ENCODE measurements around the gene GABARAP.
"Not testable (repeated sequence)": the region's sequence is repeated elsewhere in the genome, so short reads cannot be mapped to it uniquely, and the experiment has no call there.

The GABARAP gene

DNA sequence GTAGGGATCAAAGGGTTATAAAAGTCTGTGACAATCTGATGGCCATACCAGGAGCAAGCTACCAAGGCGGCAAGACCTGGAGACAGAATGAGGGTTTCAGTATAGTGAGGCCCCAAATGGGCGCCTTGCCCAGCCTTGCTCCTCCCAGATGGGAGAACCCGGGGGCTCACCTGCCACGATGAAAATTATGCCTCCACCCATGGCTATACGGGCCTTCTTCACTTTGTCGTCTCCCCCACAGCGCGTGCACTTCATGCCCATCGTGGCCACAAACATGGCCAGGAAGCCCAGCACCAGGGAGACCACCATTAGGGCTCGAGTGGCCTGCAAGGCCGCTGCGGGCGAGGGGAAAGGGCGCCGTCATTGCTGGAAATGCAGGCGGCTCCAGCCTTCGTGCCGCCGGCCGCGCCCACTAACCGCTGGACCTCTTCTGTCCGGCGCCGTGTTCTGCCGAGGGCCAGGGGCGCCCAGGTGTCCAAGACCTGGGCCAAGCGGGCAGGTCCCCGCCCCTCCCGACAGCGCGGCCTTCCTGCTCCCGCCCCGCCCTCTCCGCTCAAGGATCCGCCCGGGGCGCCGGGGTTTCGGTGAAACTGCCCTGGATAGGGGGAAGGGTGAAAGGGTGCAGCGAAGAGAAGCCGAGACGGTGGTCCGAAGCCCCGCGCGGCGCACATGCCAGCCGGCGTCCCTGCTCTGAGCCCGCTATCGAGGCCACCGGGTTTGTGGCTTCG lies 18.6 kb upstream of the GABARAP start:
- peak; percentile 93 for DNase-seq

DNA sequence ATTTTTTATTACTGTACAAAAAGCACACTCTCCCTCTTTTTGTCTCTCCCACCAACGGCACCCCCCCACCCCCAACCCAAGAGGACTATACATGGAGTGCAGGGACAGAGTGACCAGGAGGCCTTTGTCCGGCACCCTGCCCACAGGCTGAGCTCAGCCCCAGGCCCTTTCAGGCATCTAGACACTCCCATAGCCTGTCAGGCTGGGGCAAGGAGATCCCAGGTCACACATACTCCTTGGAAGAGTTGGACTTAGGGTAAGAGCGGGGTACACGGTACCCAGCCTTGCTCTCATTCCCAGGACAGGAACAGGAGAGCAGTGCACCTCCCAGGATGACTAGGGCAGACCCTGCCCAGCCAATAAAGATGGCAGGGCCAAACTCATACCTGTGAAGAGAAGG lies 17.9 kb upstream of the GABARAP start:
- DNase-seq, result no peak

DNA sequence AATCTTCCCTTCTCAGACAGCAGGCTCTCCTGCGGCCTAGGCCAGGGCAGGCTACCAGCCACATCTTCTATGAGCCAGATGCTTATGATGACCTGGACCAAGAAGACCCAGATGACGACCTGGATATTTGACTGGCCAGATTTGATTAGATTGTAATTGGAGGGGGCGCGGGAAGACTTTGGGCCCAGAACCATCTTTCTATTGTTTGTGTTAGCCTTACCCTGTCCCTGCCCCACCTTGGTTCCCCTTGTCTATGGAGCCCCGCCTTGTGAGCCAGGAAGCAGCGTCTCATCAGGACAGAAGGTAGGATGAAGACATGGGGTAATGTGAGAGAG lies 17.3 kb upstream of the GABARAP start:
- no peak for DNase-seq

DNA sequence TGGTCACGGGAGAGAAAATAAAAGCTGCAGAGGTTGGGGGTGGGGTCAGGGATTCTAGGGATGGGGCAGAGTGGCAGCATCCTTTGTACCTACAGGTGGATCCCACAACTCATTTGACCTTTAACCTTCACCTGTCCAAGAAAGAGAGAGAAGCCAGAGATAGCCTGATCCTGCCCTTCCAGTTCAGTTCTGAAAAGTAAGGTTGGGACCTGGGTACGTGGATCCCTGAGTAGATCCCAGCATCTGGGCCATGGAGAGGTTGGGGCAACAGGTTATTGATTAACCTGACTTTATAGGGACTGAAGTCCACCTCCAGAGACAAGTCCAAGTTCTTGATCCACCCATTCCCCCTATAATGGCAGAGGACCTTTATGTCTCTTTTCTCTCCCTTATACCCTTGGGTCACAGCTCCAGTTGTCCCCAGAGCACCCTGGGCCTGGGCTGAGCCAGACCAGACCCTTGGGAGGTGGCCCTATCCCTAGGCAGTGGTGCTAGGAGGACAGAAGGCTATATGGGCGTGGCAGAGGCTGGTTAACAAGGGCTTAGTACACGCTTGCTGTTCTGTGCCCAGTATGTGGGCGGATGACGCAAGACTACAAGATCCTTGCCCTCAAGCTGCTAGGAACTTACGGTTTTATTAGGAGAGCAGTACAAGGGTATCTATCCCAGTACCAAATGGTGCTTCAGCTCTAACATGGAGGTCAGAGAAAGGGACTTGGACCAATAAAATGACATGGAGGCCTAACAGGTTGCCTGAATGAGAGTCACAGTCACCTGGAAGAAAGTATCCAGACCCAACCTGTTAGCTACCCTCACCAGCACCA lies 16.7 kb upstream of the GABARAP start:
- no peak for DNase-seq

DNA sequence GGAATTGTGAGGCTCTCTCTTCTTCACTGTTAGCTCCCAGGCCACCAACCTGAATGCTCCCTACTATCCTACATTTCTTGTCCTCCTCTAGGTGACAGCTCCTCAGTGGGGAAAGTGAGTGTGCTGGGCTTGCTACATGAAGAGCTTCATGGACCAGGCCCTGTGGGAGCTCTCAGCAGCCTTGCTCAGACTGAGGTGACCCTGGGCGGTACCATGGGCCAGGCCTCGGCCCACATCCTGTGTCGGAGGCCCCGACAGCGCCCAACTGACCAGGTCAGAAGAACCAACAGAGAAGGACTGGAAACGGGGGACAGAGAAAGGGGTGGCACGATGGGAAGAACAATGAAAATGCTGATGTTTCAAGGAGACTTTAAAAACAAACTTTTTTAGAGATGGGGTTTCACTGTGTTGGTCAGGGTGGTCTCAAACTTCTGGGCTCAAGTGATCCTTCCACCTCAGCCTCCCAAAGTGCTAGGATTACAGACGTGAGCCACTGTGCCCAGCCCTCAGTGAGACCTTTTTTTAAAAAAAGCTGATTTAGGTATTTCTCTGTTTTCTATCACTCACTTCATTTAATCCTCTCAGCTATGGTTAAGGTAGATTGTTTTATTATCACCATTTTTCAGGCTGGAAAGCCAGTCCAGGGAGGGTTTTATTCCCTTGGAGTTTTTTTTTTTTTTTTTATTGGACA lies 14.7 kb upstream of the GABARAP start:
- no peak for DNase-seq

DNA sequence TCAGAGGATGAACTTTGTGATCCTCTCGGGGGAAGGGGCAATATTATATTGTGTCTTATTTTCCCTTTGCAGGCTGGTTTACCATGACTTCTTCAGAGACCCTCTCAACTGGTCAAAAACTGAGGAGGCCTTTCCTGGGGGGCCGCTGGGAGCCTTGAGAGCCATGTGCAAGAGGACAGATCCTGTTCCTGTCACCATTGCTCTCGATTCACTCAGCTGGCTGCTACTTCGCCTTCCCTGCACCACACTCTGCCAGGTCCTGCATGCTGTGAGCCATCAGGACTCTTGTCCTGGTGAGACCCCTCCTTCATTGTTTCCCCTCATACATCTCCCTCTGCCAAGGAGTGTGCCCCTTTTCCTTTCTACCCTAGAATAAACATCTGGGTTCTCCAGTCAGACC lies 12.3 kb upstream of the GABARAP start:
- no peak for DNase-seq

DNA sequence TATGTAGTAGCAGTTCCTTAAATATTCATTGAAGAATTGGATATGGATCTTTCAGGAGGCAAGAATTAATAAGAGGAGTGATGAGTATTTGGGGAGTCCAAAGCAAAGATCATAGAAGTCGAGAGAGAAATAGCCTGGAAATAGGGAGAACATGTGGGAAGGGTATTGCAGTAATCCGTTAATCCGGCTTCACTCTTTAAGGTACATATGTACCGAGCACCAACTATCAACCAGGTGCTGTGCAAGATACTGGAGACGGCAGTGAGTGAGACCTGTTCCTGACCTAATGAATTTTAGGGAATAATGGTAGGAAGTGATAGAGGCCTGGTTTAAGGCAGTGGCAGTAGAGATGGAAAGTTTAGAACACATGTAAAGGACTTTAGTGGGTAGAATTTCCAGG lies 10.8 kb upstream of the GABARAP start:
- no peak for DNase-seq

DNA sequence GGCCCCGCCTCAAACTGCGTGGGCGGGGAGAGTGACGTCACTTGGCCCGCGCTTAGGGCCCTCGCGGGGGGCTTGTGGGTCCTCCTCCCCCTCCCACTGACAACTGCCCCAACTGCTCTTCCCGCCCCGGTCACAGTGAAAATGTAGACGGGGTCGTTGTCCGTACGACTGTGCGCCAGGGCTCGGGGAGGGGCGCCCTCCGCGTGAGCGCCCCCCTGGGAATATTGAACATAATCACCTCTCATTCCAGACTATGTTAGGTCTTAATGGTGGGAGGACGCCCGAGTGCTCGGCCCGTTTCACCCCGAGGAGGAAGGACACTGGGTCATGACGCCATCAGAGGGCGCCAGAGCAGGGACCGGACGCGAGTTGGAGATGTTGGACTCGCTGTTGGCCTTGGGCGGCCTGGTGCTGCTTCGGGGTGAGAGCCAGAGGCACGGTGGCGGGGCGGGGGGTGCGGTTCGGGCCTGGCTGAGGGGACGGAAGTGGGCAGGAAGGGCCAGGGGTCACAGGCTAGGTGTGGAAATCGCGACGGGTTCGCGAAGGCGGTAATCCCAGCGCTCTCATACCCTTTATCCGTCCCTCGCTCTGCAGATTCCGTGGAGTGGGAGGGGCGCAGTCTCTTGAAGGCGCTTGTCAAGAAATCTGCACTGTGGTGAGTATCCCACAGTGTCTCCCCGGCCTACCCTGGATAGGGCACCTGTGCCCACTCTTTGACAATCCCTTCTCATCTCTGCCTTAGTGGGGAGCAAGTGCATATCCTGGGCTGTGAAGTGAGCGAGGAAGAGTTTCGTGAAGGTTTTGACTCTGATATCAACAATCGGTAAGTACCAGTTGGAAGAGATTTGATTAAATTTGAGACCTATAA lies 10.2 kb upstream of the GABARAP start, which contains the start of gene ELP5:
ELP5 (plus strand) TSS at position 40 of the 868 bp plus-strand sequence; CDS start at position 376, 336 bp downstream.
- DNase-seq, result peak; percentile 98

DNA sequence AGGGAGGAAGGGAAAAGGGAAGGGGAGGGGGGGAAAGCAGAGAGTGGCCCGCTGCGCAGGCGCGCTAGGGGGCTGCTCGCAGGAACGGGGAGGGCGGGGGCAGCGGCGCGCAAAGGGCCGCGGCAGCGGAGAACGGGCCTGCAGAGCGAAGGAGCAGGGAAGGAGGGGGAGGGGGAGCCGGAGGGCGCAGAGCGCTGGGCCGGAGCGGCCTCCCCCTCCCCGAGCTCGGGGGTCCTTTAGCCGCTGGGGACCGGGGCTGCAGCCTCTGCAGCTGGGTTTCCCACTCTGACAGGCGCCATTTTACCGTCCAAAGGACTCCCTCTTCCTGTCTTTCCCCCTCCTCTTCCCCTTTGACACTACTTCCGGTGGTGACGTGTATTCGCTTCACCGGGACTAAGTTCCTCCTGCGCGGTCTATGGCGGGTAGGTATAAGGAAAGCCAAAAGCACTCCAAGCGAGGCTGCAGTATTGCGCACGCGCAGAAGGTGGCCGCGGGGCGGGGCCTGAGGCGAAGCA lies 9.5 kb upstream of the GABARAP start, which contains the start of gene CTDNEP1:
CTDNEP1 (minus strand) TSS at position 74 of the 515 bp plus-strand sequence. CDS start 438 bp downstream, outside the sequence.
- DNase-seq, result peak; percentile 100

DNA sequence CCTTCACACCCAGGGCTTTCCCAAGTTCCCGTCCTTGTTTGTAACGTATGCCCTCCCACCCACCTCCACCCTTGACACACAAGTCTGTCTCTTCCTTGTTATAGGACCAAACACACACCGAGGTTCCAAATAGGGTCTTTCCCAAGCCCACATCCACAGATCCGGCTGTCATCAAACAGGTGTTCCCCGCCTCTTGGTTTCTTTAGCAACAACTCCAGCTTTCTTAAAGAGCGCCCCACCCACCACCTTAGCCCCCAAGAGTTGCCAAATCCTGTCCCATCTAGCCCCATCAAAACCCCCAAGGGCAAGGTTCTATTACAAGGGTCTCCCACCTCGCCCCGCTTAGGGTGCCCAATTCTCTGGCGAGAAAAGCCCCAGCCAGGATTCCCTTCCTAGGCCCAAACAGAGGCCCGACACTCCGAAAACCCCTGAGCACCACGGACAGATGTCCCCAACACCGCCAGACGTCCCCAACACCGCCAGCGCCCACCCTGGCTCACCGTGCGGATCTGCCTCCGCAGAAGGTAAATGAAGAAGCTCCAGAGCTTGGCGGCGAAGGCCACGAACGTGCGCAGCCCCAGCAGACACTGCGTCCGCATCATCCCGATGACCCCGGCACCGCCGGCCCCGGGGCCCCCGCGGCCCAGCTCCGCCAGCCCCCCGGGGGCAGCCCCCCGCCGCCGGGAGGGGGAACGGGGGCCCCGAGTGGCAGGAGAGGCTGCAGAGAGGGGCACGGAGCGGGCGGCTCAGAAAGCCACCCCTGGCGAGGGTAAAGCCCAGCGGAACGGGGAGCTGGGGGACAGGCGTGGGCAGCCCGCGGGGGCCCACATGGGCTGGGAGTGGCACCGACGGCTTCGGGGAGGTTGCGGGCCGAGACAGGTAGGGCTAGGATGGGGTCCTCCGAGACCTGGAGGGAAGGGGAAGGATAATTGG lies 8.7 kb upstream of the GABARAP start:
- DNase-seq, result peak; percentile 54

DNA sequence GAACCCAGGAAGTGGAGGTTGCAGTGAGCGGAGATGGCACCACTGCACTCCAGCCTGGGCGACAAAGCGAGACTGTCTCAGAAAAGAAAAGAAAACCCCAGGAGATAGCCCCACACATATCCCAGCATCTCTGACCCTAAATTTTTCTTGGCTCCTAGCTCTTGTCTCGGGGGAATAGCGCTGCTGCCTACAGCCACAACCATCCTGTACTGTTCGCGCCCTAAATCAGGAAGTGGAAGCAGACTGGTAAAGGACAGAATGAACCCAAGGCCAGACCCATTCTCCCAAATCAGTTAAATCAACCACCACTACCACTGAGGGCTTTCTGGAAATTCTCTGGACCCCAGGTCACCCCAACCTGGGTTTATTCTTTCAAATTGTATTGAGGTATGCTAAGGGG lies 7.6 kb upstream of the GABARAP start:
- DNase-seq, result no peak

DNA sequence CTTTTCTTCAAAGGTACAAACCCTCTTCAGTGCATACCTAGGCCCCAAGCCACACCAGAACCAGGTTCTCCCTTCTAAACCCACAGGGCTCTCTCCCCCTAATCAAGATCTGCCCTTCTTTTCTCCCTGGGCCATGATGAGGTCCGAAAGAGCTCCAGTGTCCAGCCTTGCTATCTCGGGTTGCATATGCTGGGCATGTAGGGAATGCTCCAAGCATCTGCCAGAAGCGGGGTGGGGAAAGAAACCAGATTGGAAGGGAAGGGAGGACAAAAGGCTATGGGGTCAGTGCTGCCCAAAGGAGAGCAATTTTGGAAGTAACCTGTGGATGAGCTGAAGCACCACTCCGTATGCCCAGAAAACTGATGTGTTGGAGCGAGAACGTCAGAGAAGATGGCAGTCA lies 7.0 kb upstream of the GABARAP start:
- no peak for DNase-seq

DNA sequence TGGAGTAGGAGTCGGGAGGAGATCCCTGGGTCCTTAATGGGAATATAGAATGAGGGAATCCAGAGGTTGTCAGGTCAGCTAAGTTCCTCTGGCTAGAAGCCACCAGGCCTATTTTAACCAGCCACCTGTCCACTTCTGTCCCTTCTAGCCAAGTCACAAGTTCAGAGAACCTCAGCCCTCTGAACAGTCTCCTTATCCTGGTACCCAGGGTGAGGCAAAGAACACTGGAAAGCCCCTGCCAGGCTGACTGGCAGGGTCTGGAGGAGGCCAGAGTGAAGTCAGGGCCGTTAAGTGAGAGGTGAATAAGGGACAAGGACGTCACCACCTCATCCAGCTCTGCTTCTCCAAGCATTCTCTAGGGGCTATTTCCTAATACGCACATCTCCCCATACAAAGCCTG lies 6.5 kb upstream of the GABARAP start:
- no peak for DNase-seq

DNA sequence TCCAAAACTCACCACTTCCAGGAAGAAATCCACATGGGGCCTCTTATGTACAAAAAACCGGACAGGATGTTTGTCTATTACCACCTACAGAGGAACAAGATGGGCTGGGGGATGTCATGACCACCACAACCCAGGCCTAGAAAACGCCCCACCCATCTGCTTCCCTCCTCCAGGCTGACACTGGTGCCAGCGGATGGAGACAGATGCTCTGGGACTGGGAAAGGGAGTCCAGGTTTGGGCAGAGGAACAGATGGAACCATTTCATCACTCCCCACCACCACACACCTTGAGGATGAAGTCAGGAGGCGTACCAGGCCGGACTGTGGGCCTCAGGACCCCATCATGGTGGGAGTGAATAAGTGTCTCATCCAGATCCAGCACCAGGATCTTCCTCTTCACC lies 4.5 kb upstream of the GABARAP start:
- DNase-seq, result no peak

DNA sequence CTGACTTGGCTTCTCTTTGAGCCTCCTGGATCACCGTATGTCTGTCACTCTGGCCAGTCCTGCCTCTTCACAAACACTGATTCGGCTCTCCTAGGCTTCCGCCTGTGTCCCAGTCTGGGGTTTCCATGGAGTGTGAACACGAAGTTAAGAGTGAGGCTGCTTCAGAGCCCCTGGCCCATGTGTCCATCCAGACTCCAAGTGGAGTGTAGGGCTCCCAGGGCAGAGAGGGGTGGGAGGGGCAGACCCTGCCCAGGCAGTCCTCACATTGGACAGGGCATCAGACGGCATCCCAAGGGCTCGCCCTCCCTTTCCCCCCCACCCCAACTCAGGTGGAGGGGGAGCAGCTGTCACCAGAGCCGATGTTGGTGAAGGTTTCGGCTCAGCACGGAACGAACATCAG lies 1.6 kb upstream of the GABARAP start:
- DNase-seq, result not testable (repeated sequence)

DNA sequence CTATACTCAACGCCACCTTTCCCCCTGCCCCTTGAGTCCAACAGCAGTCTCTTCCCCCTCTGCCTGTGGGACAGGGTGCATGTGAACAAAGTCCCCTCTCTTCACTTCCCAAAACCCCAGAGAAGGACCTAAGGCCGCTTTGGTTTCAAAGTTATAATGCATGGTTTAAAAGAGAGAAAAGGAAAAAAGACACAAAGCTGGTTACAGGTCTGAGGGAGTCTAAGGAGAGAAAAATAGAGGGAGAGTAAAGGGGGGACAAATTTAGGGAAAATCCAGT lies 1.1 kb upstream of the GABARAP start:
- DNase-seq, result no peak

DNA sequence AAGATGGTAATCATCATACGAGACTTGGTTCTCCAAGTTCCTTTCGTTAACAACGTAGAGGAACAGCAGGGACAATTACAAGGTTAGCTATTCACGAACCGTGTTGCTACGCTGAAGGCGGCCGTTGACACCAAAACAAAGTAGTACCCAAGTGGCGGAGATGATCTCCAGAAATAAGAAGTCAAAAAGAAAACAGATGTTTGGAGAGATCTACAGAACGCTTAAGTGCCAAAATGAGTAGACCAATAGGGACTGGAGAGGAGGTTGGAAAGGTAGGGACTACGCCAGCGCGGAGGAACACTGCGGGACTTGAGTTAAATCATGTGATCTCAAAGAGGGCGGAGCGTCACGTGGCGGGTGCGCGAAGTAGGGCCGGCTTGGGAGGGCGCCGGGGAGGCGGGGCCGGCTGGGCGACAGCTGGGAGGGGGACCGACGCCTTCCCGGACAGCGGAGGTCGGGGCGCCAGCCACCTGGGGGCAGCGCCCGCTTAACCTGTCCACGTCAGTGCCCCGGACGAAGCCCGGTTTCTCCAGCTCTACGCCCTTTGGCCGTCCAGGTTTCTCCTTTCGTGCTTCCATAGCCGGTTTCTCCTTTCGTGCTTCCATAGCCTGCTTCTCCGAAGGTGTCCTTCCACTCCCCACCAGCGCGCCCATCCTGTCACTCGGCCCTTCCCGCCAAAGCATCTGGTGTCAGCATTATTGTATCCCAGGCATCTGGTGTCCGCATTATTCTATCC lies 636 bp upstream of the GABARAP start:
- DNase-seq, result peak; percentile 98

DNA sequence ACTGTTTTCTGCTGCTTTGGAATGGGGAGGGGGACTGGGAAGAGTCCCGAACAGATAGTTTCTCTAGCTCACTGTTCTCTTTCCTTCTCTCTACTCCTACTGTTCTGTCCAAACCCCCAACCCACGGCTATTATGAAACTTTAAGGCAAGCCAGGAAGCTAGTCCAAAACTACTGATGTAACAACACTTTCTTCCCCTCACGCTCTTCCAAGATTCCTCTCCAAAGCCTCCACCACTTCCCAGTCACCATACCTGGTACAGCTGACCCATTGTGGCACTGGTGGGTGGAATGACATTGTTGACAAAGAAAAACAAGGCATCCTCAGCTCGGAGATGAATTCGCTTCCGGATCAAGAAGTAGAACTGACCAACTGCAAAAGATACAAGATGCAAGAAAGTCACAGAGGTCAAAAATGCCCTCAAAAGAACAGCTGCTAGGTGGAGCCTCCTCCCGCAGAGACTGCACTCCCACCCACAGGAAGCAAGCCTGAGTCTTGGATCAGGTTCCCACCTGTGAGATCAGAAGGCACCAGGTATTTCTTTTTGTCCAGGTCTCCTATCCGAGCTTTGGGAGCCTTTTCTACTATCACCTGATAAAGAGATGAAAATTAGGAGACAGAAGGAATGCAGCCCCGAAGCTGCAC lies 1.0 kb downstream of the GABARAP start:
- no peak for DNase-seq

DNA sequence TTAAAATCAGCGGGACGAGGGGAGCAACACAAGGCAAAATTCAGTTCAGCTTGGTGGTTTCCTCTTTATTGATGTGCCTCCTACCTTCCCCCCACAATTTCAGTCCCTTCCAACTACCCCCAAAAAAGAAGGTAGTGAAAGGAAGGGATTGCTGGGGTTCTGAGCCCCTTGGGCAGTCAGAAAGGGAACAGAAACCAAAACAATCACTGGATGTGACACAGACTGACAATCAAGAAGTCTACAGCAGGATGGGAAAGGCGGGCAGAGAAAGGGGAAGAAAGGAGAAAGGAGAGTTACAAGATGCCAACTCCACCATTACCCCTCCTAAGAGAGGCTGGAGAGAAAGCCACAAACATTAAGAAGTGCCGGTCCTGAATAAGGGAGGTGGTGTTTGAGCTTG lies 1.9 kb downstream of the GABARAP start:
- DNase-seq, result no peak

All from islet precursor cell (in vitro differentiated cells).